ENCODE results near the gene SETBP1. TPM values are rescaled to one million over a fixed set of nuclear protein-coding genes. Genes with fewer than 3 reads are reported as not detected.

SETBP1 gene
- total RNA-seq, 1 experiment from 2014 or later: 0.23 TPM

GRCh38 chr18:44727291-44727690 lies 46.6 kb downstream of the SETBP1 start:
- ChIA-PET CTCF (no interaction called here), POLR2A (no interaction called here)
- DNase-seq (ENCODE audit: low read depth, low spot score): no peak
- H3K4me1 ChIP-seq (ENCODE audit: control insufficient read depth, insufficient read depth, low read length): no peaks in the 10 kb centered on the region
- no peaks in the 10 kb centered on the region for H3K36me3 ChIP-seq (ENCODE audit: control insufficient read depth, insufficient read depth, low read length)
- TF ChIP-seq CTCF (IDR thresholded peaks at IDR 0.05): no peak
- no TSS peak for BruUV-seq (replicated peaks)
- no peaks in the 10 kb centered on the region for H3K27me3 ChIP-seq (ENCODE audit: control insufficient read depth, insufficient read depth, low read length)
- ATAC-seq: no peak
- no peak overlapping the region for H3K27ac ChIP-seq (ENCODE audit: low read length)
- intact Hi-C loops (cut with micrococcal nuclease; ENCODE audit: unreplicated experiment): no loop called here
- no peak overlapping the region for H3K4me3 ChIP-seq (ENCODE audit: low read depth in 2 of 2, low read length in 2 of 2)
- in situ Hi-C loops (cut with HindIII; ENCODE audit: low pct_unique_long_range_greater_than_20kb, low sequenced_read_pairs): no loop called here
- no peaks in the 10 kb centered on the region for H3K9me3 ChIP-seq (ENCODE audit: control insufficient read depth, insufficient read depth, low read depth, low read length)

DNA sequence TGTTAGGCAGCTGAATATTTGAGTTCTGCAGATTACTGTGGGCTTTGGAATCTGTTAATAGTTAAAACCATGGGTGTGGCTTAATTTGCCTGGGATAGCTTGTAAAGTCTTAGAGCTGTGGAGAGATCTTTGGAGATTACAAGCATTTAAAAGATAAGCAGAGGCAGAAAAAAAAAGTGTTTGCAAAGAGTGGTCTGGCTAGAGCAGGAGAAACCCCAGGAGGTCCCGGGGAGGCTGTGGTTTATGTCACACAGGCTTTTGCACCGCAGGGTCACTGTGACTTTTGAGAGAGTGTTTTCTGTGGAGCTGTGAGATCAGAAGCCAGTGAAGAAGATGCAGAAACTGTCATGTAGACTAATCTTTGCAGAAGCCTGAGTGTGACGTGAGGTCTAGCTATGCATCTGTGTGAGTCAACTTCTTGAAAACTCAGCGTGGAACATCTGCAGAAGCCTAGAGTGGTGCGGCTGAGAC lies 49.0 kb downstream of the SETBP1 start:
- intact Hi-C loops (cut with micrococcal nuclease; ENCODE audit: unreplicated experiment): no loop called here

More for the DNA sequence above, 49.0 kb downstream of the SETBP1 start:
- in situ Hi-C loops (cut with HindIII; ENCODE audit: low pct_unique_long_range_greater_than_20kb, low sequenced_read_pairs): no loop called here
- no peaks in the 10 kb centered on the region for H3K4me1 ChIP-seq (ENCODE audit: control insufficient read depth, insufficient read depth, low read length)
- ATAC-seq: no peak
- BruUV-seq (replicated peaks): no TSS peak
- no peak overlapping the region for H3K4me3 ChIP-seq (ENCODE audit: low read depth in 2 of 2, low read length in 2 of 2)
- CTCF ChIA-PET: no interaction called here
- H3K9me3 ChIP-seq (ENCODE audit: control insufficient read depth, insufficient read depth, low read depth, low read length): no peaks in the 10 kb centered on the region
- no peak for TF ChIP-seq CTCF (IDR thresholded peaks at IDR 0.05)
- TF ChIP-seq, protein P1, sequence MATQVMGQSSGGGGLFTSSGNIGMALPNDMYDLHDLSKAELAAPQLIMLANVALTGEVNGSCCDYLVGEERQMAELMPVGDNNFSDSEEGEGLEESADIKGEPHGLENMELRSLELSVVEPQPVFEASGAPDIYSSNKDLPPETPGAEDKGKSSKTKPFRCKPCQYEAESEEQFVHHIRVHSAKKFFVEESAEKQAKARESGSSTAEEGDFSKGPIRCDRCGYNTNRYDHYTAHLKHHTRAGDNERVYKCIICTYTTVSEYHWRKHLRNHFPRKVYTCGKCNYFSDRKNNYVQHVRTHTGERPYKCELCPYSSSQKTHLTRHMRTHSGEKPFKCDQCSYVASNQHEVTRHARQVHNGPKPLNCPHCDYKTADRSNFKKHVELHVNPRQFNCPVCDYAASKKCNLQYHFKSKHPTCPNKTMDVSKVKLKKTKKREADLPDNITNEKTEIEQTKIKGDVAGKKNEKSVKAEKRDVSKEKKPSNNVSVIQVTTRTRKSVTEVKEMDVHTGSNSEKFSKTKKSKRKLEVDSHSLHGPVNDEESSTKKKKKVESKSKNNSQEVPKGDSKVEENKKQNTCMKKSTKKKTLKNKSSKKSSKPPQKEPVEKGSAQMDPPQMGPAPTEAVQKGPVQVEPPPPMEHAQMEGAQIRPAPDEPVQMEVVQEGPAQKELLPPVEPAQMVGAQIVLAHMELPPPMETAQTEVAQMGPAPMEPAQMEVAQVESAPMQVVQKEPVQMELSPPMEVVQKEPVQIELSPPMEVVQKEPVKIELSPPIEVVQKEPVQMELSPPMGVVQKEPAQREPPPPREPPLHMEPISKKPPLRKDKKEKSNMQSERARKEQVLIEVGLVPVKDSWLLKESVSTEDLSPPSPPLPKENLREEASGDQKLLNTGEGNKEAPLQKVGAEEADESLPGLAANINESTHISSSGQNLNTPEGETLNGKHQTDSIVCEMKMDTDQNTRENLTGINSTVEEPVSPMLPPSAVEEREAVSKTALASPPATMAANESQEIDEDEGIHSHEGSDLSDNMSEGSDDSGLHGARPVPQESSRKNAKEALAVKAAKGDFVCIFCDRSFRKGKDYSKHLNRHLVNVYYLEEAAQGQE (IDR thresholded peaks at IDR 0.05; ENCODE audit: insufficient read depth in 1 of 2, low read depth in 2 of 2, low read length in 1 of 2): no peak
- TF ChIP-seq POLR2AphosphoS5 (IDR thresholded peaks at IDR 0.05; ENCODE audit: low read depth, low read length): no peak
- TF ChIP-seq SIN3A (IDR thresholded peaks at IDR 0.05; ENCODE audit: borderline replicate concordance, insufficient read depth, low read depth, low read length): no peak
- no peak for TF ChIP-seq TCF7L2 (IDR thresholded peaks at IDR 0.05; ENCODE audit: low read depth, low read length)
- H3K27me3 ChIP-seq (ENCODE audit: control insufficient read depth, insufficient read depth, low read length): no peaks in the 10 kb centered on the region
- POLR2A ChIA-PET: no interaction called here
- no peak overlapping the region for H3K27ac ChIP-seq (ENCODE audit: low read length)
- no peak for DNase-seq (ENCODE audit: low read depth, low spot score)
- no peaks in the 10 kb centered on the region for H3K36me3 ChIP-seq (ENCODE audit: control insufficient read depth, insufficient read depth, low read length)
